ENCODE measurements around the gene CGAS.

CGAS gene

GRCh38 chr6:73375216-73375615 lies 76.9 kb downstream of the CGAS start:
- TF ChIP-seq CTCF (IDR thresholded peaks at IDR 0.05) = no peak

Data from LNCAP (cell line).